GM12892 (cell line): ENCODE measurements around the gene ANOS1.

Experiments
- POLR2A ChIP-seq: IDR thresholded peaks from 2 replicates; pipeline ENCODE4 v1.6.1; 2011; ENCODE audit warnings: low read depth, low read length, control low read depth
- POLR2AphosphoS5 ChIP-seq: IDR thresholded peaks from 2 replicates; pipeline ENCODE4 v1.6.1; 2011; ENCODE audit warnings: low read depth, low read length, control low read depth
- TAF1 ChIP-seq: IDR thresholded peaks from 2 replicates; pipeline ENCODE4 v1.6.1; 2011; ENCODE audit warnings: low read depth, mild to moderate bottlenecking, control low read depth, low read length, borderline replicate concordance

DNA sequence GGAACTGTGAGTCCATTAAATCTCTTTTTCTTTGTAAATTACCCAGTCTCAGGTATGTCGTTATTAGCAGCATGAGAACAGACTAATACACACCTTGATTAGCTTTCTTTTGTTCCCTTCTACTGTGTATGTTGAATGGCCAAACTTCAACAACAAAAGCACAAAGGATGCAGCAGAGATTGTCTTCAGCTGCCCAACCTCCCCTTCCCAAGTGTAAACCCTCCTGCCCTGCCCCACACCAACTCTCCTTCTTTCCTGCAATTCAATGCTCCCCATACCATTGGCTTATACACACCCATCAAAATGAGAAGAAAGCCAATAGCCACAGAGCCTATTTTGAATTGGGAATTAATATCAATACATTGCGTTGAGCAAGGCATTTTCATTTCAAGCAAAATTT is 27.8 kb downstream of the ANOS1 start:
- TF ChIP-seq POLR2AphosphoS5 (no peak), TAF1 (no peak), POLR2A (no peak)
